GM21367 (cell line): Measurements from ENCODE around the gene CNEP1R1.
"Not testable (repeated sequence)": the region's sequence is repeated elsewhere in the genome, so short reads cannot be mapped to it uniquely, and the experiment has no call there.

ENCODE experiments used
- ATAC-seq: cut with Tn5 transposase; IDR thresholded peaks from one replicate; pipeline ENCODE4 v1.9.1; 2021; ENCODE audit not compliant: unreplicated experiment

Gene CNEP1R1

GRCh38 chr16:50024684-50025536, at the start of gene CNEP1R1:
Gene CNEP1R1, plus strand, starts transcription at chr16:50025225. Its CDS starts 91 bp downstream, at chr16:50025316.
- peak; percentile 97 for ATAC-seq

- no peak for ATAC-seq
Measured at GRCh38 chr16:49977427-49977826, 47.6 kb upstream of the CNEP1R1 start.

GRCh38 chr16:49978569-49979326, 46.3 kb upstream of the CNEP1R1 start:
- no peak for ATAC-seq

- ATAC-seq, result no peak
Measured at GRCh38 chr16:49980166-49980565, 44.9 kb upstream of the CNEP1R1 start.

GRCh38 chr16:49986351-49987124, 38.5 kb upstream of the CNEP1R1 start:
- no peak for ATAC-seq

- no peak for ATAC-seq
Measured at GRCh38 chr16:49987381-49987780, 37.6 kb upstream of the CNEP1R1 start.

- no peak for ATAC-seq
Measured at GRCh38 chr16:49992825-49993224, 32.2 kb upstream of the CNEP1R1 start.

- ATAC-seq, result no peak
Measured at GRCh38 chr16:49993579-49993978, 31.4 kb upstream of the CNEP1R1 start.

- no peak for ATAC-seq
Measured at GRCh38 chr16:49994006-49994405, 31.0 kb upstream of the CNEP1R1 start.

- ATAC-seq, result no peak
Measured at GRCh38 chr16:49995720-49996119, 29.3 kb upstream of the CNEP1R1 start.

- ATAC-seq, result no peak
Measured at GRCh38 chr16:49997721-49998251, 27.2 kb upstream of the CNEP1R1 start.

- ATAC-seq, result no peak
Measured at GRCh38 chr16:49998991-49999390, 26.0 kb upstream of the CNEP1R1 start.

GRCh38 chr16:50001144-50001543, 23.9 kb upstream of the CNEP1R1 start:
- ATAC-seq, result no peak

GRCh38 chr16:50002190-50002589, 22.8 kb upstream of the CNEP1R1 start:
- no peak for ATAC-seq

GRCh38 chr16:50004239-50004638, 20.8 kb upstream of the CNEP1R1 start:
- no peak for ATAC-seq

- ATAC-seq, result no peak
Measured at GRCh38 chr16:50006964-50007363, 18.1 kb upstream of the CNEP1R1 start.

GRCh38 chr16:50007744-50008143, 17.3 kb upstream of the CNEP1R1 start:
- ATAC-seq, result no peak

- no peak for ATAC-seq
Measured at GRCh38 chr16:50010212-50010611, 14.8 kb upstream of the CNEP1R1 start.

- no peak for ATAC-seq
Measured at GRCh38 chr16:50011707-50012106, 13.3 kb upstream of the CNEP1R1 start.

- ATAC-seq, result no peak
Measured at GRCh38 chr16:50012182-50012581, 12.8 kb upstream of the CNEP1R1 start.

GRCh38 chr16:50014211-50014610, 10.8 kb upstream of the CNEP1R1 start:
- not testable (repeated sequence) for ATAC-seq
